ENCODE data around the gene SLC4A1AP.

GRCh38 chr2:27742571-27742970 lies 78.9 kb downstream of the SLC4A1AP start:
- TF ChIP-seq CTCF (IDR thresholded peaks at IDR 0.05) (no peak), POLR2A (IDR thresholded peaks at IDR 0.05) (no peak)

Data from right lobe of liver (tissue), 4 donors.